Inflammatory macrophage treated with lipopolysaccharide for 4 hours (primary cell): ENCODE data around the gene BTF3L4.
"Not testable (repeated sequence)": the region's sequence is repeated elsewhere in the genome, so short reads cannot be mapped to it uniquely, and the experiment has no call there.

Source experiments
- DNase-seq: peaks from one replicate; pipeline ENCODE4 v3.0.0-alpha.2; 2020

The BTF3L4 gene

GRCh38 chr1:52056163-52056936, at the start of gene BTF3L4:
Gene BTF3L4, plus strand, starts transcription at chr1:52056295. Its CDS starts 3,553 bp downstream, at chr1:52059848.
- DNase-seq = peak; percentile 90

GRCh38 chr1:52007215-52008002, 48.7 kb upstream of the BTF3L4 start:
- no peak for DNase-seq

- no peak for DNase-seq
These were observed 47.9 kb upstream of the BTF3L4 start for GRCh38 chr1:52008071-52008809.

GRCh38 chr1:52022133-52022532, 34.0 kb upstream of the BTF3L4 start:
- no peak for DNase-seq

- no peak for DNase-seq
These were observed 29.8 kb upstream of the BTF3L4 start for GRCh38 chr1:52026278-52026677.

- DNase-seq = peak; percentile 2
These were observed 27.8 kb upstream of the BTF3L4 start for GRCh38 chr1:52028328-52028727.

GRCh38 chr1:52028839-52029238, 27.3 kb upstream of the BTF3L4 start:
- not testable (repeated sequence) for DNase-seq

GRCh38 chr1:52032124-52032784, 23.8 kb upstream of the BTF3L4 start:
- DNase-seq = no peak

GRCh38 chr1:52032785-52033131, 23.3 kb upstream of the BTF3L4 start:
- peak; percentile 32 for DNase-seq

GRCh38 chr1:52033190-52034049, 22.7 kb upstream of the BTF3L4 start, which contains the start of gene KTI12:
Gene KTI12, minus strand, starts transcription at chr1:52033810. Its CDS starts 49 bp downstream, at chr1:52033761.
- peak; percentile 90 for DNase-seq

GRCh38 chr1:52034050-52034384, 22.1 kb upstream of the BTF3L4 start:
- DNase-seq = no peak

- DNase-seq = no peak
These were observed 18.7 kb upstream of the BTF3L4 start for GRCh38 chr1:52037402-52037814.

- DNase-seq = no peak
These were observed 18.2 kb upstream of the BTF3L4 start for GRCh38 chr1:52037909-52038308.

- DNase-seq = no peak
These were observed 14.4 kb upstream of the BTF3L4 start for GRCh38 chr1:52041551-52042185.

- no peak for DNase-seq
These were observed 10.9 kb upstream of the BTF3L4 start for GRCh38 chr1:52045236-52045635.

- DNase-seq = not testable (repeated sequence)
These were observed 10.4 kb upstream of the BTF3L4 start for GRCh38 chr1:52045666-52046195.

- not testable (repeated sequence) for DNase-seq
These were observed 6.8 kb upstream of the BTF3L4 start for GRCh38 chr1:52049337-52049736.

GRCh38 chr1:52053862-52054261, 2.2 kb upstream of the BTF3L4 start:
- DNase-seq = no peak

GRCh38 chr1:52054496-52055065, 1.5 kb upstream of the BTF3L4 start:
- no peak for DNase-seq

GRCh38 chr1:52055066-52055865, 829 bp upstream of the BTF3L4 start, which contains the start of gene TXNDC12:
Gene TXNDC12, minus strand, starts transcription at chr1:52055191. Its CDS starts 95 bp downstream, at chr1:52055096.
- DNase-seq = peak; percentile 86
